K562 (cell line): ENCODE results near the gene MCF2. TPM values are rescaled to one million over a fixed set of nuclear protein-coding genes. Genes with fewer than 3 reads are reported as not detected.

Experiments used
- ATAC-seq: fragments of 200-7000 bp; cut with Tn5 transposase; 3 replicates; pipeline ENCODE4 v1.9.1; 2020; ENCODE audit warnings: moderate library complexity
- BruUV-seq: library from RNA; stranded (reverse); fragments of 400-500 nt; replicated peaks from 2 replicates; lab custom pipeline; 2021; lab: Mats Ljungman, UMichigan
- CTCF ChIA-PET: fragments of 300-600 bp; formaldehyde crosslinking; extraction: SDS; loops from one replicate; lab custom pipeline; 2021; ENCODE audit warnings: low intra/inter-chr PET ratio; lab: Yijun Ruan, JAX
- POLR2A ChIA-PET: fragments of 300-600, 350-650 bp; sonication (Branson Sonifier 250); formaldehyde crosslinking; extraction: SDS; loops from one replicate; lab custom pipeline; 2021; ENCODE audit warnings: antibody characterized with exemption, inconsistent platforms; lab: Yijun Ruan, JAX
- DNase-seq, 4 experiments: peaks; one replicate each; pipeline versions ENCODE4 v3.0.0 to v3.0.0-alpha.2; 2011 to 2018; ENCODE audit warnings: low spot score in 3 of 4, mixed read lengths in 3 of 4; ENCODE audit errors: extremely low read depth in 1 of 4
- FAIRE-seq: peaks from 2 replicates; lab custom pipeline; 2011; peaks lifted over from hg19 to GRCh38; lab: Jason Lieb, UNC
- H2AFZ ChIP-seq: 2 replicates; pipeline ENCODE4 v1.6.0; 2011; ENCODE audit warnings: low read depth, low read length, control low read depth, inconsistent platforms
- H3K27ac ChIP-seq: fragments of 200-600 bp; 3 replicates; pipeline ENCODE4 v1.8.0; 2011; ENCODE audit warnings: low read depth, mild to moderate bottlenecking, control low read depth, inconsistent platforms, low read length, moderate library complexity, mixed read lengths; ENCODE audit errors: extremely low read depth
- H3K27me3 ChIP-seq, 2 experiments: fragments of 300-600 bp in 1 of 2; 2 replicates in 1 of 2; 3 replicates in 1 of 2; pipeline versions ENCODE4 v1.6.0 to v1.8.0; 2011; ENCODE audit warnings: inconsistent platforms in 2 of 2, low read length in 2 of 2, mild to moderate bottlenecking in 1 of 2, mixed read lengths in 1 of 2, moderate library complexity in 1 of 2; ENCODE audit not compliant: control insufficient read depth in 2 of 2, insufficient read depth in 2 of 2
- H3K36me3 ChIP-seq: fragments of 300-600 bp; 3 replicates; pipeline ENCODE4 v1.8.0; 2011; ENCODE audit warnings: mild to moderate bottlenecking, low read length, inconsistent platforms; ENCODE audit not compliant: control insufficient read depth, insufficient read depth
- H3K4me1 ChIP-seq, 2 experiments: fragments of 200-600 bp in 1 of 2; replicated peaks in 1 of 2; 2 replicates in 1 of 2; 3 replicates in 1 of 2; pipeline versions ENCODE4 v1.5.1 to v1.8.0; 2011; ENCODE audit warnings: inconsistent platforms in 2 of 2, low read length in 2 of 2, mild to moderate bottlenecking in 1 of 2, mixed read lengths in 1 of 2, moderate library complexity in 1 of 2; ENCODE audit not compliant: control insufficient read depth in 2 of 2, insufficient read depth in 2 of 2
- H3K4me2 ChIP-seq: 2 replicates; pipeline ENCODE4 v1.6.1; 2011; ENCODE audit warnings: low read length, control low read depth, inconsistent platforms, mixed read lengths; ENCODE audit not compliant: insufficient read depth
- H3K4me3 ChIP-seq: fragments of 200-600 bp; sonication (generic), shearing (Covaris generic); 2 replicates; pipeline ENCODE4 v1.5.1; 2016; ENCODE audit warnings: control low read depth, inconsistent platforms
- H3K79me2 ChIP-seq: fragments of 200-600 bp; 3 replicates; pipeline ENCODE4 v1.8.0; 2011; ENCODE audit warnings: low read length, inconsistent platforms; ENCODE audit not compliant: control insufficient read depth, insufficient read depth
- H3K9ac ChIP-seq, 2 experiments: 2 replicates each; pipeline versions ENCODE4 v1.6.0 to v1.6.1; 2011; ENCODE audit warnings: low read depth in 2 of 2, low read length in 2 of 2, control low read depth in 1 of 2, inconsistent platforms in 1 of 2, mild to moderate bottlenecking in 1 of 2, mixed read lengths in 1 of 2; ENCODE audit not compliant: insufficient read depth in 1 of 2
- H3K9me1 ChIP-seq: one replicate; pipeline ENCODE4 v1.6.0; 2011; ENCODE audit warnings: inconsistent platforms, mild to moderate bottlenecking, low read length, moderate library complexity; ENCODE audit not compliant: control insufficient read depth, insufficient read depth
- H3K9me3 ChIP-seq: replicated peaks from 2 replicates; pipeline ENCODE4 v1.5.1; 2011; ENCODE audit warnings: low read depth, low read length, inconsistent platforms; ENCODE audit not compliant: control insufficient read depth, insufficient read depth
- H4K20me1 ChIP-seq: replicated peaks from 2 replicates; pipeline ENCODE4 v1.6.1; 2011; ENCODE audit warnings: low read length, inconsistent platforms, mixed read lengths; ENCODE audit not compliant: control insufficient read depth, insufficient read depth
- ARID3B ChIP-seq: fragments of 250-450 bp; sonication (Bioruptor Pico); IDR thresholded peaks from 2 replicates; pipeline ENCODE4 v1.4.0; 2020; ENCODE audit warnings: borderline replicate concordance
- CCNT2 ChIP-seq: IDR thresholded peaks from 2 replicates; pipeline ENCODE4 v1.6.1; 2011; ENCODE audit warnings: borderline replicate concordance, low read depth, mild to moderate bottlenecking, moderate library complexity, mixed read lengths, low read length; ENCODE audit not compliant: insufficient read length; ENCODE audit errors: extremely low read depth
- CEBPG ChIP-seq, 3 experiments: fragments of 200-800 bp in 1 of 3; sonication (Bioruptor generic) in 1 of 3; sonication (generic) in 1 of 3; formaldehyde crosslinking in 1 of 3; IDR thresholded peaks in 2 of 3; conservative IDR thresholded peaks in 1 of 3; 2 replicates each; pipeline versions ENCODE4 v1.6.1 to v1.8.0; 2016 to 2022; ENCODE audit warnings: missing compliant biosample characterization in 2 of 3, missing genetic modification characterization in 2 of 3, mild to moderate bottlenecking in 1 of 3, missing genetic modification reagents in 1 of 3
- FOXM1 ChIP-seq, 2 experiments: fragments of 450-650 bp in 1 of 2; sonication (generic) in 1 of 2; formaldehyde crosslinking in 1 of 2; IDR thresholded peaks; 2 replicates each; pipeline versions ENCODE4 v1.6.1 to v1.9.0; 2017 to 2022; ENCODE audit warnings: low read depth in 2 of 2, mild to moderate bottlenecking in 2 of 2, missing genetic modification reagents in 1 of 2, moderate library complexity in 1 of 2
- HOXB6 ChIP-seq: fragments of 250-450 bp; sonication (Bioruptor Pico); IDR thresholded peaks from 2 replicates; pipeline ENCODE4 v1.5.1; 2022; ENCODE audit warnings: mild to moderate bottlenecking, borderline replicate concordance
- TCF3 ChIP-seq: sonication (generic); formaldehyde crosslinking; IDR thresholded peaks from 2 replicates; pipeline ENCODE4 v1.4.0; 2020; ENCODE audit warnings: mild to moderate bottlenecking, missing genetic modification reagents
- TRIM28 ChIP-seq: fragments of 450-650 bp; IDR thresholded peaks from 2 replicates; pipeline ENCODE4 v1.6.1; 2017
- ZBTB49 ChIP-seq: sonication (generic); formaldehyde crosslinking; IDR thresholded peaks from 2 replicates; pipeline ENCODE4 v1.8.0; 2022; ENCODE audit warnings: missing genetic modification reagents, mild to moderate bottlenecking, borderline replicate concordance
- ZFPM2 ChIP-seq: fragments of 250-450 bp; sonication (Bioruptor Pico); IDR thresholded peaks from 2 replicates; pipeline ENCODE4 v1.5.1; 2022; ENCODE audit warnings: mild to moderate bottlenecking
- ZNF717 ChIP-seq: fragments of 250-450 bp; sonication (Bioruptor Pico); IDR thresholded peaks from 2 replicates; pipeline ENCODE4 v1.5.0; 2021
- in situ Hi-C: fragments of 300-500 bp; cut with MboI; formaldehyde crosslinking; loops from 4 replicates; pipeline ENCODE4 v1.15.0; 2018; ENCODE audit warnings: inconsistent platforms, mixed read lengths
- intact Hi-C: fragments of 100-400 bp; cut with micrococcal nuclease; formaldehyde crosslinking; loops from 2 replicates; pipeline ENCODE4 v1.14.2; 2022
- polyA plus RNA-seq, 8 experiments: library from polyadenylated mRNA; depleted of rRNA in 4 of 8; stranded (reverse) in 5 of 8; unstranded in 3 of 8; fragments of >200 nt; fragmentation: Nextera tagmentation in 2 of 8; fragmentation: Illumina TruSeq in 1 of 8; extraction: Ambion mirVana in 2 of 8; extraction: Trizol in 1 of 8; gene quantifications; 2 replicates each; pipeline versions ENCODE4 v1.2.1 to v1.2.3, GENCODE V29; 2011 to 2014; ENCODE audit warnings: inconsistent platforms in 1 of 8, missing spikeins in 1 of 8
- total RNA-seq, 7 experiments: library from RNA; depleted of rRNA in 6 of 7; stranded (reverse); fragments of >200 nt in 6 of 7; fragmentation: Illumina TruSeq in 2 of 7; extraction: Trizol in 2 of 7; gene quantifications; 2 replicates each; pipeline versions ENCODE4 v1.2.1 to v1.2.3, GENCODE V29; 2011 to 2021; ENCODE audit warnings: low replicate concordance in 1 of 7

The MCF2 gene
- total and polyA plus RNA-seq, 9 of the 15 experiments (the other 6 are each of a cell fraction or from before 2014, with no cell fraction given), result 0.03 to 0.78 (median 0.08) TPM; not detected in 3

GRCh38 chrX:139554376-139554775 lies 153.6 kb downstream of the MCF2 start:
- Histone ChIP-seq H3K36me3 (no peaks in the 10 kb centered on the region), H3K4me2 (no peak overlapping the region), H3K4me1 (no peaks in the 10 kb centered on the region), H3K27me3 (peaks cover 5 to 17% of the 10 kb centered on the region in 2 experiments; a peak in 4 of 5 replicates), H3K79me2 (no peaks in the 10 kb centered on the region), H2AFZ (no peak overlapping the region), H3K4me3 (no peak overlapping the region), H3K9ac (no peak overlapping the region), H4K20me1 (no peaks in the 10 kb centered on the region), H3K9me3 (no peaks in the 10 kb centered on the region), H3K9me1 (no peaks in the 10 kb centered on the region), H3K27ac (no peak overlapping the region)
- ATAC-seq (no peak), DNase-seq (no peak), FAIRE-seq (no peak)
- CTCF ChIA-PET, result no interaction called here
- TF ChIP-seq HOXB6 (no peak), ZFPM2 (CRISPR knock-in tag) (no peak), TRIM28 (no peak), CCNT2 (no peak), ZNF717 (CRISPR knock-in tag) (no peak), ARID3B (no peak), TCF3 (CRISPR knock-in tag) (no peak), ZBTB49 (no peak), CEBPG (CRISPR knock-in tag; IDR thresholded peaks at IDR 0.05) (no peak), CEBPG (tag; conservative IDR thresholded peaks at IDR 0.05 in 1 of 2, IDR thresholded peaks at IDR 0.05 in 1 of 2) (no peak), FOXM1 (IDR thresholded peaks at IDR 0.05; ENCODE audit: low read depth) (no peak), FOXM1 (CRISPR knock-in tag; IDR thresholded peaks at IDR 0.05; ENCODE audit: low read depth) (no peak)
- intact Hi-C loops (no loop called here), in situ Hi-C loops (loop anchor here (25.0 kb wide), 1 partner anchor 792 kb away; no protein-coding TSS in a partner anchor)
- no TSS peak for BruUV-seq
- POLR2A ChIA-PET, result interaction anchor here (3.7 kb wide), 1 partner anchor 12 kb away, joined by 11 read pairs; no protein-coding TSS in a partner anchor
